COLO668 (cell line): ENCODE measurements around the gene TUSC2.
"Not testable (repeated sequence)": the region's sequence is repeated elsewhere in the genome, so short reads cannot be mapped to it uniquely, and the experiment has no call there.

Experiments used
- DNase-seq: peaks from one replicate; lab custom pipeline; 2025; ENCODE audit not compliant: unreplicated experiment; lab: John Stamatoyannopoulos, UW

Gene TUSC2

GRCh38 chr3:50296721-50297383 is 31.2 kb downstream of the TUSC2 start:
- DNase-seq, result no peak

- no peak for DNase-seq
These were observed 32.2 kb downstream of the TUSC2 start for GRCh38 chr3:50295553-50296431.

- no peak for DNase-seq
These were observed 33.3 kb downstream of the TUSC2 start for GRCh38 chr3:50294492-50295403.

GRCh38 chr3:50294089-50294488 is 33.9 kb downstream of the TUSC2 start:
- DNase-seq, result no peak

- no peak for DNase-seq
These were observed 34.8 kb downstream of the TUSC2 start for GRCh38 chr3:50293079-50293801.

GRCh38 chr3:50292159-50293078 is 35.6 kb downstream of the TUSC2 start, which contains the start of gene IFRD2:
Gene IFRD2 (minus strand): TSS chr3:50292429. CDS start chr3:50292274, 155 bp downstream.
- DNase-seq, result peak; percentile 95

GRCh38 chr3:50290161-50290641 is 37.8 kb downstream of the TUSC2 start:
- DNase-seq, result no peak

- DNase-seq, result no peak
These were observed 38.9 kb downstream of the TUSC2 start for GRCh38 chr3:50289130-50289529.

GRCh38 chr3:50288387-50289007 is 39.5 kb downstream of the TUSC2 start:
- DNase-seq, result no peak

- DNase-seq, result no peak
These were observed 40.8 kb downstream of the TUSC2 start for GRCh38 chr3:50287262-50287661.

- DNase-seq, result no peak
These were observed 41.4 kb downstream of the TUSC2 start for GRCh38 chr3:50286322-50287227.

GRCh38 chr3:50284121-50284520 is 43.9 kb downstream of the TUSC2 start:
- not testable (repeated sequence) for DNase-seq

GRCh38 chr3:50279255-50280016 is 48.6 kb downstream of the TUSC2 start:
- DNase-seq, result no peak

- no peak for DNase-seq
These were observed 49.2 kb downstream of the TUSC2 start, which contains the start of gene LSMEM2 for GRCh38 chr3:50278880-50279224. Gene LSMEM2 (plus strand): TSS chr3:50279087. CDS start chr3:50279114, 27 bp downstream.

- DNase-seq, result no peak
These were observed 49.7 kb downstream of the TUSC2 start for GRCh38 chr3:50278123-50278879.

- no peak for DNase-seq
These were observed 51.3 kb downstream of the TUSC2 start for GRCh38 chr3:50276762-50277101.
